Esophagus muscularis mucosa (tissue), 4 donors: Measurements from ENCODE around the gene EHD1.

Source experiments
- CTCF ChIP-seq, 3 experiments: fragments of 200-600 bp in 2 of 3; fragments of 450-650 bp in 1 of 3; sonication (generic) in 2 of 3; IDR thresholded peaks; one replicate each; pipeline ENCODE4 v1.5.1; 2017 to 2019; ENCODE audit warnings: antibody characterized with exemption in 3 of 3, mild to moderate bottlenecking in 2 of 3, moderate library complexity in 1 of 3
- EP300 ChIP-seq: sonication (generic); formaldehyde crosslinking; IDR thresholded peaks from one replicate; pipeline ENCODE4 v1.6.1; 2017; ENCODE audit warnings: antibody characterized with exemption
- POLR2A ChIP-seq: fragments of 450-650 bp; IDR thresholded peaks from one replicate; pipeline ENCODE4 v1.6.1; 2017; ENCODE audit warnings: antibody characterized with exemption, moderate library complexity, mild to moderate bottlenecking, low read depth
- POLR2AphosphoS5 ChIP-seq, 2 donors: sonication (generic); formaldehyde crosslinking; IDR thresholded peaks; one replicate each; pipeline ENCODE4 v1.6.1; 2017; ENCODE audit warnings: antibody characterized with exemption in 2 of 2

GRCh38 chr11:64803846-64804345 is 74.5 kb downstream of the EHD1 start:
- no peak for TF ChIP-seq POLR2A
- TF ChIP-seq CTCF (IDR thresholded peaks at IDR 0.05), result no peak
- TF ChIP-seq EP300, result no peak
- no peak for TF ChIP-seq POLR2AphosphoS5 (IDR thresholded peaks at IDR 0.05)
